NB4 (cell line): ENCODE results near the gene BCAS3.

ENCODE experiments used
- CTCF ChIP-seq: IDR thresholded peaks from one replicate; pipeline ENCODE4 v1.5.1; 2012; ENCODE audit warnings: low read depth, low read length
- MAX ChIP-seq: IDR thresholded peaks from 2 replicates; pipeline ENCODE4 v1.6.1; 2011; ENCODE audit warnings: low read depth, low read length
- POLR2A ChIP-seq: IDR thresholded peaks from 2 replicates; pipeline ENCODE4 v1.6.1; 2011; ENCODE audit warnings: mild to moderate bottlenecking; ENCODE audit not compliant: insufficient read length; ENCODE audit errors: extremely low read depth

- TF ChIP-seq CTCF, result no peak
- TF ChIP-seq POLR2A, result no peak
- TF ChIP-seq MAX, result no peak
These were observed 686.2 kb downstream of the BCAS3 start for GRCh38 chr17:61363601-61364462.
